ENCODE measurements around the gene PPIP5K2.
"Not testable (repeated sequence)": the region's sequence is repeated elsewhere in the genome, so short reads cannot be mapped to it uniquely, and the experiment has no call there.

PPIP5K2 gene

GRCh38 chr5:103122242-103122641, 2.1 kb downstream of the PPIP5K2 start:
- DNase-seq (ENCODE audit: low read depth), result no peak

- no peak for DNase-seq (ENCODE audit: low read depth)
These were observed 6.5 kb downstream of the PPIP5K2 start for GRCh38 chr5:103126557-103126956.

- DNase-seq (ENCODE audit: low read depth), result no peak
These were observed 7.3 kb downstream of the PPIP5K2 start for GRCh38 chr5:103127292-103127817.

GRCh38 chr5:103128202-103128601, 8.1 kb downstream of the PPIP5K2 start:
- no peak for DNase-seq (ENCODE audit: low read depth)

GRCh38 chr5:103132684-103133083, 12.6 kb downstream of the PPIP5K2 start:
- DNase-seq (ENCODE audit: low read depth), result no peak

DNA sequence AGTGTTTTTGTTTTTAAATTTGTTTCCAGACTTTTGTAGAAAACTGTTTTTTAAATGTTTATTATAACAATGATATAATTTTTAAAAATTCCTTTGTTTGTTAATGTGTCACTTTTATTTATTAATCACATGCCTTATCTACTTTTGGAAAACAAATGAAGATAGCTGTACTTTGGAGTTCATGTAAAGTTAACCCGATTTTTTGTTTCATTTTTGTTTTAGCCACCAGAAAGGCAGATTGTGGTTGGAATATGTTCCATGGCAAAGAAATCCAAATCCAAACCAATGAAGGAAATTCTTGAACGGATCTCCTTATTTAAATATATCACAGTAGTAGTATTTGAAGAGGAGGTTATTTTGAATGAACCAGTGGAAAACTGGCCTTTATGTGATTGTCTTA, 13.1 kb downstream of the PPIP5K2 start:
- no peak for DNase-seq (ENCODE audit: low read depth)

DNA sequence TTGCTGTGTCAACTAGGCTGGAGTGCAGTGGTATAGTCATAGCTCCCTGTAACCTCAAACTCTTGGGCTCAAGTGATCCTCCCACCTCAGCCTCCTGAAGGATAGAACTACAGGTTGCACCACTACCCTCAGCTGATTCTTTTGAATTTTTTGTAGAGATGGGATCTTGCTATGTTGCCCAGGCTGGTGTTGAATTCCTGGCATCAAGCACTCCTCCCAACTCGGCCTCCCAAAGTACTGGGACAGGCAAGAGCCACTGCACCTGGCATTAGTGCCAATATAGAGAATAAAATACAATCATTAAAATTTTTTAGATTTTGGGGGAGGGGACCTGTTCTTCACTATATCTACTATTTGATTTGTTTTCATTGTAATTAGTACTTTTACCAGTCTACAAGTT, 15.4 kb downstream of the PPIP5K2 start:
- no peak for DNase-seq (ENCODE audit: low read depth)

GRCh38 chr5:103138202-103138690, 18.1 kb downstream of the PPIP5K2 start:
- no peak for DNase-seq (ENCODE audit: low read depth)

DNA sequence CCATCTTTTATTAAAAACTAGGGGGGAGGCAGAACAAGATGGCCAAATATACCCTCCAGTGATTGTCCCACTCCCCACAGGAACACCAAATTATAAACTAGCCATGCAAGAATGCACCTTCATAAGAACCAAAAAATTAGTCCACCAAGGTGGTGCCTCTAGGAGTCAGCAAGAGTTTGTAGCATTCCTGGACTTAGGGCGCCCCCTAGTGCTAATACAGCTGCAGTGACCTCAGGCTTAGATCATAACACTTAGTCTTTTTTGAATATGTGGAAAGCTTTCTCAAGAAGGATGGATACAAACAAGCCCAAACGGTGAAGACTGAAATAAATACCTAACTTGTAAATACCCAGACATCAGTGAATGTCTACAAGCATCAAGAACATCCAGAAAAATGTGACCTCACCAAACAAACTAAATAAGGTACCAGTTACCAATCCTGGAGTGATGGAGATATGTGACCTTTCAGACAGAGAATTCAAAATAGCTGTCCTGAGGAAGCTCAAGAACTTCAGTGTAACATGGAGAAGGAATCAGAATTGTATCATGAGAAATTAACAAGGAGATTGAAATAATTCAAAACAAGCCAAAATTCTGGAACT, 19.3 kb downstream of the PPIP5K2 start:
- peak; percentile 73 for DNase-seq (ENCODE audit: low read depth)

DNA sequence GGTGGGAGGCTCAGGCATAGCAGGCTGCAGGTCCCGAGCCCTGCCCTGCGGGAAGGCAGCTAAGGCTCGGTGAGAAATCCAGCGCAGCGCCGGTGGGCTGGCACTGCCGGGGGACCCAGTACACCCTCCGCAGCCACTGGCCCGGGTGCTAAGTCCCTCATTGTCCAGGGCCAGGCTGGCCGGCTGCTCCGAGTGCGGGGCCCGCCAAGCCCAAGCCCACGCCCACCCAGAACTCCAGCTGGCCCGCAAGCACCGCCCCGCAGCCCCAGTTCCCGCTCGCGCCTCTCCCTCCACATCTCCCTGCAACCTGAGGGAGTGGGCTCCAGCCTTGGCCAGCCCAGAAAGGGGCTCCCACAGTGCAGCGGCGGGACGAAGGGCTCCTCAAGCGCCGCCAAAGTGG, 22.0 kb downstream of the PPIP5K2 start:
- DNase-seq (ENCODE audit: low read depth), result not testable (repeated sequence)

DNA sequence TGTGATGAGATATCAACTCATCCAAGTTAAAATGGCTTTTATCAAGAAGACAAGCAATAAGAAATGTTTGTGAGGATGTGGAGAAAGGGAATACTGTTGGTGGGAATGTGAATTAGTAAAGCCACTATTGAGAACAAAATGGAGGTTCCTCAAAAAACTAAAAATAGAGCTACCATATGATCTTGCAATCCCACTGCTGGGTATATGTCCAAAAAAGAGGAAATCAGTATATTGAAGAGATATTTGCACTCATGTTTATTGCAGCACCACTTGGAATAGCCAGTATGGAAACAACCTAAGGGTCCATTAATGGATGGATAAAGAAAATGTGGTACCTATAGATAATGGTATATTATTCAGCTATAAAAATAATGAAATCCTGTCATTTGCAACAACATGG, 25.1 kb downstream of the PPIP5K2 start:
- no peak for DNase-seq (ENCODE audit: low read depth)

DNA sequence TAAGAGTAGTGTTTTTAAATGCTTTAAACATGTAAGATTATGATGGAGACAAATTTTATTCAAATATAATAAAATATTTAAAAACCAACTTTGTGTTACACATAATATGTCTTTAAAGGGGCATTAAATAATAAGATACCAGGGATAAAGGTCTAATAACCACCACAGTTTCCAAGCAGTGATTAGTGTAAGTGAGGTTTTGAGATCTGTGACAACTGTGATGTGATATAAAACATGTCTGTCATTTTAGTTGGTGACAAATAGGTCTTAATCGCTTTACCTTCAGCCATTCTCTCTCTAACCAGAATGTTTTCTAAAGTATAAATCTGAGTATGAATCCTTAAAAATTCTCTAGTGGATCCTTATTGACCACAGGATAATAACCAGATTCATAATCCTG, 28.1 kb downstream of the PPIP5K2 start:
- no peak for DNase-seq (ENCODE audit: low read depth)

DNA sequence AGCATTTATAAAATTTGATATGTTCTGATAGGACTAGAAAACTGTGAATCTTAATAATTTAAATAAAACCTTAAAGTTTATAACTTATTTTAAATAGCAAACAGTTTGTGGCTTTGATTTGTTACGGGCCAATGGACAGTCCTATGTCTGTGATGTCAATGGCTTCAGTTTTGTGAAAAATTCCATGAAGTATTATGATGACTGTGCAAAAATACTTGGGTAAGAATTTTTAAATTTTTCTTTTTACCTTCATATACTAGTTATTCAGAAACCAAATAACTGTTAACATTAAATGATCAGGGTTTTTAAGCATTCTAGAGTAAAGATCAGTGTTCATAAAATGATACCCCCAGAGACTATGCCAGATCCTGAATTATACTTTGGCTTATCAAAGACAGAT, 31.1 kb downstream of the PPIP5K2 start:
- no peak for DNase-seq (ENCODE audit: low read depth)

- no peak for DNase-seq (ENCODE audit: low read depth)
These were observed 46.6 kb downstream of the PPIP5K2 start for GRCh38 chr5:103166706-103167105.

DNA sequence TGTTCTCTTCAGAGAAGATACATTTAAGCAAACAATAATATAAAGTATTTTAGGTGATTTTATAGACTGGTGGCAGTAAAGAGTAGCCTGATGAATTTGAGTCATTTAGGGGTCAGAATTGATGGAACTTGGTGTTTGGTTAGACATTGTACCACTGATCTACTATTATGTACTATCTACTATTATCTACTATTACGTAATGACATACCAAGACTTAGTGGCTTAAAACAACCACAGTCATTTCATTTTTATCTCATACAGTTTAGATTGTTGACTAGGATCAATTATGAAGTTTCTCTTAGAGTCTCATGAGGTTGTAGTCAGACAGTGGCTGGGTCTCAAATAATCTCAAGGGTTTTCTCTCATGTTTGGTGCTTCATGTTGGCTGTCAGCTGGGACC, 54.0 kb downstream of the PPIP5K2 start:
- DNase-seq (ENCODE audit: low read depth), result no peak

DNA sequence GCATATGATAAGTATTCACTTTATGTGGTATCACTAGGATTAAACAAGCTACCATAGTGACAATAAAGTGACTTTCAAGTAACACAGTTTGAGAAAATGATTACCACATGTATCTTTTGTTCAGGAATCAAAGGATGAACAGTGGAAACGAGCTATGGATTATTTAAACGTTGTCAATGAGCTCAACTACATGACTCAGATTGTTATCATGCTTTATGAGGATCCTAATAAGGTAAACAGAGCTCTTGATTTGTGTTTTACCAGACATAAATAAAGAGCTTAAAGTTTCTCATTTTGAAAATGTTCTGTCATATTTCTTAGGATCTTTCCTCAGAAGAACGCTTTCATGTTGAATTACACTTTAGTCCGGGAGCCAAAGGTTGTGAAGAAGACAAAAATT, 57.4 kb downstream of the PPIP5K2 start:
- no peak for DNase-seq (ENCODE audit: low read depth)

DNA sequence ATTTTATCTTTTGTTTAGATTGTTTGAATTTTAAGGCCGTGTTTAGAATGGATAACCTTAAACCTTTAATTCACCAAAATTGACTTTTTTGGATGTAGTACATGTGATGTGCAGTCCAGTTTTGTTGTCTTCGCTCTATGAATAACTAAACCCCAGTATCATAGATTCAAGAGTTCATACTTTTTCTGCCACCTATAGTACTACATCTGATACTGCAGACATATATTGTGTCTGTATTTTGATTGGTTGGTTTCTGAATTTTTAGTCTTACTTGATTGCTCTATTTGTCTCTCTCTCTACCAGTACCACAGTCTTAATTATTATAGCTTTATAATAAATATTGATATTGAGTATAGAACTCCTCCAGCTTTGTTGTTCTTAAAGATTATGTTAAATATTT, 58.1 kb downstream of the PPIP5K2 start:
- DNase-seq (ENCODE audit: low read depth), result no peak

DNA sequence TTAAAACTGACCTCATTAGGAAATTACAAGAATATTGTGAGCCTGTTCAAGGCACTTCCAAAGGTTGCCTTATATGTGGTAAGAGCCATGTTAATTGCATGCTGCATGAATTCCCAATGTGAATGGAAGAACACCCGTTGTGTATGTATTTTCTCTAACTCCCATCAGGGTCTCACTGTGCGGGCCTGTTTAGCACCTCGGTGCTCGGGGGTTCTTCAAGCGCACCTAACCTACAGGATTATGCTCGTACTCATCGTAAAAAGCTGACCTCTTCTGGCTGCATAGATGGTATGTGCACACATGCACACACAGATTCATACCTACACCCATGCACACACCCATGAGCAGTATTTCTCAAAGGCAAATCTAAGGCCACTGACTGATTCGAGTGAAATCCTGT, 66.1 kb downstream of the PPIP5K2 start:
- no peak for DNase-seq (ENCODE audit: low read depth)

- no peak for DNase-seq (ENCODE audit: low read depth)
These were observed 68.3 kb downstream of the PPIP5K2 start for GRCh38 chr5:103188436-103188835.

DNA sequence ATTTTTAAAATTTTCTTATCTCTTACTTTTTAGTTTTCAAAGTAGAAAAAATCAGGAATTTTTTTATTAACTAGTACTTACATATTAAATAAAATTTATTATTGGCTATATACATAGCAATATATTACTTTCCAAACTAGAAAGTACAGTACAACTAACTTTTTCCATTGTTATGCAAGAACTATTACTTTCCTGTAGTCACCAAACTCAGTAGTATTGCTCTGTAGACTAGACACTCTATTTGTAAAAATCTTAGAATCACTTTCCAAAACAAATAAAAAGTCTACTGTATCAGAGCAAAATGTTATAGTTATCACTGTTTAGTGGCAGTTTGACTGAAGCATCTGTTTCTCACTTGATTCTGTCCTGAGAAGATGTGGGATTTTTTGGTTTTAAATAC, 83.1 kb downstream of the PPIP5K2 start:
- no peak for DNase-seq (ENCODE audit: low read depth)

DNA sequence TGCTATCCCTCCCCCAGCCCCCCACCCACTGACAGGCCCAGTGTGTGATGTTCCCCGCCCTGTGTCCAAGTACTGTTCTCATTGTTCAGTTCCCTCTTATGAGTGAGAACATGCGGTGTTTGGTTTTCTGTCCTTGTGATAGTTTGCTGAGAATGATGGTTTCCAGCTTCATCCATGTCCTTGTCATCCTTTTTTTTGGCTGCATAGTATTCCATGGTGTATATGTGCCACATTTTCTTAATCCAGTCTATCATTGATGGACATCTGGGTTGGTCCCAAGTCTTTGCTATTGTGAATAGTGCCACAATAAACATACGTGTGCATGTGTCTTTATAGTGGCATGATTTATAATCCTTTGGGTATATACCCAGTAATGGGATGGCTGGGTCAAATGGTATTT, 84.9 kb downstream of the PPIP5K2 start:
- not testable (repeated sequence) for DNase-seq (ENCODE audit: low read depth)

- no peak for DNase-seq (ENCODE audit: low read depth)
These were observed 86.0 kb downstream of the PPIP5K2 start for GRCh38 chr5:103205991-103206700.

GRCh38 chr5:103207011-103207410, 86.9 kb downstream of the PPIP5K2 start:
- no peak for DNase-seq (ENCODE audit: low read depth)

- no peak for DNase-seq (ENCODE audit: low read depth)
These were observed 87.6 kb downstream of the PPIP5K2 start for GRCh38 chr5:103207653-103208052.

Measured in stimulated activated CD4-positive, alpha-beta T cell treated with anti-CD3 and anti-CD28 coated beads, Interleukin-2, amount 100 ng/mL, for 4 hours (primary cell).